Common myeloid progenitor, CD34-positive (primary cell): Measurements from ENCODE around the gene NME4.
"Not testable (repeated sequence)": the region's sequence is repeated elsewhere in the genome, so short reads cannot be mapped to it uniquely, and the experiment has no call there.

Experiments
- CTCF ChIA-PET: fragments of 350-600 bp; sonication (Branson Sonifier 250); formaldehyde crosslinking; loops from one replicate; lab custom pipeline; 2021; ENCODE audit warnings: antibody characterized with exemption; lab: Charles Lee
- POLR2A ChIA-PET: fragments of 350-600 bp; sonication (Branson Sonifier 250); formaldehyde crosslinking; loops from one replicate; lab custom pipeline; 2021; ENCODE audit warnings: antibody characterized with exemption; lab: Charles Lee
- DNase-seq, 3 donors: peaks; one replicate each; pipeline versions ENCODE4 v3.0.0 to v3.0.0-alpha.2; 2013
- H3K27ac ChIP-seq, 2 experiments: 1 replicate in 1 of 2; 2 replicates in 1 of 2; pipeline ENCODE4 v1.7.0; 2013; ENCODE audit warnings: inconsistent platforms in 2 of 2, low read length in 2 of 2, mild to moderate bottlenecking in 2 of 2, low read depth in 1 of 2, moderate library complexity in 1 of 2; ENCODE audit not compliant: severe bottlenecking in 2 of 2, insufficient read depth in 1 of 2, poor library complexity in 1 of 2
- H3K27me3 ChIP-seq, 5 experiments: replicated peaks in 2 of 5; 1 replicate in 3 of 5; 2 replicates in 2 of 5; pipeline versions ENCODE4 v1.6.1 to v1.7.0; 2013; ENCODE audit warnings: low read length in 4 of 5, mild to moderate bottlenecking in 2 of 5, moderate library complexity in 2 of 5, inconsistent platforms in 1 of 5; ENCODE audit not compliant: insufficient read depth in 5 of 5, control insufficient read depth in 4 of 5
- H3K36me3 ChIP-seq, 4 experiments: 1 replicate in 2 of 4; 2 replicates in 2 of 4; pipeline versions ENCODE4 v1.6.1 to v1.7.0; 2013; ENCODE audit warnings: low read length in 3 of 4, control low read depth in 1 of 4, mild to moderate bottlenecking in 1 of 4; ENCODE audit not compliant: control insufficient read depth in 4 of 4, insufficient read depth in 4 of 4
- H3K4me1 ChIP-seq, 4 experiments: 1 replicate in 3 of 4; 2 replicates in 1 of 4; pipeline versions ENCODE4 v1.6.1 to v1.7.1; 2013; ENCODE audit warnings: low read length in 3 of 4, mild to moderate bottlenecking in 3 of 4, control low read depth in 1 of 4, inconsistent platforms in 1 of 4, moderate library complexity in 1 of 4; ENCODE audit not compliant: control insufficient read depth in 4 of 4, insufficient read depth in 4 of 4; ENCODE audit errors: control extremely low read depth in 1 of 4
- H3K4me3 ChIP-seq, 7 experiments: 1 replicate in 4 of 7; 2 replicates in 3 of 7; pipeline versions ENCODE4 v1.5.1 to v1.7.0; 2013; ENCODE audit warnings: mild to moderate bottlenecking in 7 of 7, low read length in 6 of 7, moderate library complexity in 6 of 7, inconsistent platforms in 2 of 7, low read depth in 2 of 7, control low read depth in 1 of 7; ENCODE audit not compliant: insufficient read depth in 4 of 7, control insufficient read depth in 1 of 7; ENCODE audit errors: extremely low read depth in 1 of 7
- H3K9me3 ChIP-seq, 5 experiments: 1 replicate in 4 of 5; 2 replicates in 1 of 5; pipeline versions ENCODE4 v1.6.1 to v1.7.1; 2013; ENCODE audit warnings: low read length in 4 of 5, mild to moderate bottlenecking in 2 of 5, inconsistent platforms in 1 of 5, low read depth in 1 of 5, moderate library complexity in 1 of 5; ENCODE audit not compliant: control insufficient read depth in 4 of 5, insufficient read depth in 2 of 5; ENCODE audit errors: control extremely low read depth in 1 of 5
- WGBS: methylation state at CpG from one replicate; pipeline ENCODE4 v1.1.5; 2013; ENCODE audit not compliant: insufficient coverage; 5-methylcytosine and 5-hydroxymethylcytosine counted together

Gene NME4

DNA sequence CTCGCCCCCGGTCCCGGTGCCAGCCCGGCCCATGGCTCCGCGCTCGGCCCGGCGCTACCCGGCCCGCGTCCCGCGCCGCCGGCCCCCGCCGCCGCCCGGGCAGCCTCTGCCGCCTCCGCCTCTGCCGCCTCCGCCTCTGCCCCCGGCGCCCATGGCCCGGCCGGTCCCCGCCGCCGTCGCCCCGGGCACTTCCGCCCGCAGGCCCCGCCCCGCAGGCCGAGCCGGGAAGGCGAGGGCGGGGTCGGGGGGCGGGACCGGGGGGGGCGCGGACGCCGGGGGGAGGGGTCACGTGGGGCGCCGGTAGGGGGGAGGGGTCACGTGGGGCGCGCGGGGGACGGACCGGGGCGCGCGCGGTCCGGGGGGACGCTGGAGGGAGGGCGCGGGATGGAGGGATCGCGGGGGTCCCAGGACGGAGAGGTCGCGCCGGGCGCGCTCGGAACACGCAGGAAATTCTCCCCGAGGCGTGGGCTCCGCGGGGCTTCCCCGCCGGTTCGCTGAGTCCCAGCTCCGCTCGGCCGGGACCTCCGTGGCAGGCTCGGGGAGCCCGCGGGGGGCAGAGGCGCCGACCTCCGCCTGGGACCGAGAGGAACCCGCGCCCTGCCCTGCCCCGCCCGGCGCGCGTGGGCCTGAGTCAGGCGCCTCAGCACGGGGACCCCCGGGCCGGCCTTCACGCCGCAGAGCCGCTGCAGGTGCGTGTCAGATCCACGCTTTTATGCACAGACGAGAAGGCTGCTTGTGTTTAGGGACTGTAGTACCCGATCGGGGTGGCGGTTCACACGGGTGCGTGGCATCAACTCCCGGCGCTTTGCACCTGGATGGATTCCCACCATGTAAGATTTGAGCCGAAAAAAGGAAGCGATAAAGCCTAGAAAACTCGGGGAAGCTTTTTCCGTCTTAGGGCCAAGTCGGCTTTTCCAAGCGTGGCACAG is 14.9 kb upstream of the NME4 start, which contains the start of gene PGAP6:
TSS of gene PGAP6 (minus strand) at position 190 of the 929 bp plus-strand sequence. CDS start at position 33, 157 bp downstream.
- H3K27ac ChIP-seq: peak within 1 kb of the TSS in 1 of 2 experiments; percentile 34
- ChIA-PET POLR2A (interaction anchor here (0.5 kb wide), 1 partner anchor 50 kb away, joined by 4 read pairs; no protein-coding TSS in a partner anchor), CTCF (interaction anchor here (1.7 kb wide), 1 partner anchor 15 kb away, joined by 5 read pairs; no protein-coding TSS in a partner anchor)
- no peaks in the 10 kb centered on the region for H3K9me3 ChIP-seq
- H3K4me1 ChIP-seq: peaks cover 0 to 39% (median 31%) of the 10 kb centered on the region in 4 experiments
- peaks cover 0 to 6% (median 3%) of the 10 kb centered on the region in 4 experiments for H3K36me3 ChIP-seq
- under 1% methylated on average over 111 of the region's 123 CpGs for WGBS
- peak in 2 of 3 donors; percentile 50 to 61 for DNase-seq
- H3K4me3 ChIP-seq: peak within 1 kb of the TSS; percentile 65 to 88 (median 80)
- no peaks in the 10 kb centered on the region for H3K27me3 ChIP-seq

DNA sequence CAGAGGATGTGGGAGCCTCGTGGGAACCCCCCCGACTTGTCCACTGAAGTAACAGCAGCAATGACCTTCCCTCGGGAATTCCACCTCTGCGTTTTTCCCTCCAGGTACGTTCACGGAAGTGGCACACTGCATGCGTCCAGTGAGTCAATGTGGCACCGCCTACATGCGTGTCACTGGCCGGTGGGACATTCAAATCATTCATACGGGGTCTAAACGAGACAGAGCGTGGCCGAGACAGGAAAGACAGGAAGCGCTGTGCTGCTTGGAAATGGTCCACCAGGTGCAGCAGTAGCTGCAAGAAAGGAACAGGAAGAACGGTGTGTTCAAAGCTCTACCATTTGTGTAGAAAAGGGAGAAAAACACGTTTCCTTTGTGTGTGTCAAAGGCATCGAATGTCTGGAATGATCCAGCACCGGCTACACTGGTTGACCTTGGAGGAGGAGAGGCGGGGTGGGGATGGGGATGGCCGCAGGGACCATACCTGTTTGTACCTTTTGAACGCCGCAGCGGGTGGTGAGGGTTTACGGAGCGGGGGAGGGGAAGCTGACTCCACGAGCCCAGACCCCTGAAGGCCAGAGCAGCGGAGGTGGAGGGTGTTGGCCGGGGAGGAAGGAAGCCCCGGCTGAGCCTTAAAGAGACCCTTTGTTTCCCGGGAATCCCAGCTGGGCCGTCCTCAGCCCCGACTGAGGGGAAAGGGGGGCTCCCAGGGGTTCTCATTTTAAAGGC is 13.5 kb upstream of the NME4 start:
- Histone ChIP-seq H3K4me3 (peak overlapping the region in 6 of 7 experiments; percentile 68 to 88 (median 79)), H3K9me3 (no peaks in the 10 kb centered on the region), H3K4me1 (peaks cover 0 to 39% (median 31%) of the 10 kb centered on the region in 4 experiments), H3K36me3 (no peaks in the 10 kb centered on the region), H3K27ac (no peak overlapping the region), H3K27me3 (no peaks in the 10 kb centered on the region)
- POLR2A ChIA-PET: no interaction called here
- CTCF ChIA-PET: interaction anchor here (0.5 to 1.4 kb wide), 4 partner anchors 9 to 200 kb away, joined by 3 to 4 read pairs (median 3); no protein-coding TSS in a partner anchor
- 18% methylated on average over 32 of the region's 33 CpGs for WGBS
- DNase-seq: peak in 2 of 3 donors; percentile 64 to 77

DNA sequence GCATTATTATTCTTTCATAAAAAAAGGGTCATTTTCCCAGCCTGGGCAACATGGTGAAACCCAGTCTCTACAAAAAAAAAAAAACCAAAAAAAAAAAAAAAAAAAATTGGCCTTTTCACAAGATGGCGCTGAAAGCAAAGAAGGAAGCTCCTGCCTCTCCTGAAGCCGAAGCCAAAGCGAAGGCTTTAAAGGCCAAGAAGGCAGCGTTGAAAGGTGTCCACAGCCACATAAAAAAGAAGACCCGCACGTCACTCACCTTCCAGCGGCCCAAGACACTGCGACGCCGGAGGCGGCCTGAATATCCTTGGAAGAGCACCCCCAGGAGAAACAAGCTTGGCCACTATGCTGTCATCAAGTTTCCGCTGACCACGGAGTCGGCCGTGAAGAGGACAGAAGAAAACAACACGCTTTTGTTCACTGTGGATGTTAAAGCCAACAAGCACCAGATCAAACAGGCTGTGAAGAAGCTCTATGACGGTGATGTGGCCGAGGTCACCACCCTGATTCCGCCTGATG is 10.3 kb upstream of the NME4 start:
- no peak for DNase-seq
- Histone ChIP-seq H3K4me3 (no peak overlapping the region), H3K9me3 (no peaks in the 10 kb centered on the region), H3K36me3 (no peaks in the 10 kb centered on the region), H3K27me3 (no peaks in the 10 kb centered on the region), H3K27ac (no peak overlapping the region), H3K4me1 (peaks cover 0 to 31% (median 21%) of the 10 kb centered on the region in 4 experiments)
- ChIA-PET CTCF (interaction anchor here (0.6 to 1.1 kb wide), 4 partner anchors 10 to 39 kb away, joined by 4 to 5 read pairs (median 4); partner anchors contain the start of gene RAB11FIP3), POLR2A (interaction anchor here (1.1 kb wide), 1 partner anchor 11 kb away, joined by 4 read pairs; no protein-coding TSS in a partner anchor)
- WGBS: 85% methylated on average over 18 of the region's 19 CpGs

DNA sequence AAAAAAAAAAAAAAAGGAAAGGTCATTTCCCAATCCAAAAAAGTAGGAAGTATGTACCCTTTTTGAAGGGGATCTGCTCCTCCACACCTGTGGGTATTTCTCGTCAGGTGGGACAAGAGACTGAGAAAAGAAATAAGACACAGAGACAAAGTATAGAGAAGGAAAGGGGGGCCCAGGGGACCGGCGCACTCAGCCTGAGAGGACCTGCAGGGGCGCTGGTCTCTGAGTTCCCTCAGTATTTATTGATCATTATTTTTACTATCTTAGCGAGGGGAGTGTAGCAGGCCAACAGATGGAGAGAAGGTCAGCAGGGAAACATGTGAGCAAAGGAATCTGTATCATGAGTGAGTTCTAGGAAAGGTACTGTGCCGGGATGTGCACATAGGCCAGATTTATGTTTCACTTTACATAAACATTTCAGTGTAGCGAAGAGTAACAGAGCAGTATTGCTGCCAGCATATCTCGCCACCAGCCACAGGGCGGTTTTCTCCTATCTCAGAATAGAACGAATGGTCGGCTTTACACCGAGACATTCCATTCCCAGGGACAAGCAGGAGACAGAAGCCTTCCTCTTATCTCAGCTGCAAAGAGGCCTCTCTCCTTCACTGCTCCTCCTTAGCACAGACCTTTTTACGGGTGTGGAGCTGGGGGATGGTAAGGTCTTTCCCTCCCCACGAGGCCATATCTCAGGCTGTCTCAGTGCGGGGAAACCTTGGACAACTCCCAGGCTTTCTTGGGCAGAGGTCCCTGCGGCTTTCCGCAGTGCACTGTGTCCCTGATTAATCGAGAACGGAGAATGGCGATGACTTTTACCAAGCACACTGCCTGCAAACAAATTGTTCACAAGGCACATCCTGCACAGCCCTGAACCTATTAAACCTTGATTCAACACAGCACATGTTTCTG is 9.0 kb upstream of the NME4 start:
- H3K36me3 ChIP-seq, H3K27ac ChIP-seq, POLR2A ChIA-PET, CTCF ChIA-PET, H3K4me3 ChIP-seq, DNase-seq, H3K27me3 ChIP-seq, H3K9me3 ChIP-seq: not testable (repeated sequence)
- H3K4me1 ChIP-seq: peaks cover 0 to 22% (median 15%) of the 10 kb centered on the region in 4 experiments
- 96% methylated on average over 18 of the region's 20 CpGs for WGBS

DNA sequence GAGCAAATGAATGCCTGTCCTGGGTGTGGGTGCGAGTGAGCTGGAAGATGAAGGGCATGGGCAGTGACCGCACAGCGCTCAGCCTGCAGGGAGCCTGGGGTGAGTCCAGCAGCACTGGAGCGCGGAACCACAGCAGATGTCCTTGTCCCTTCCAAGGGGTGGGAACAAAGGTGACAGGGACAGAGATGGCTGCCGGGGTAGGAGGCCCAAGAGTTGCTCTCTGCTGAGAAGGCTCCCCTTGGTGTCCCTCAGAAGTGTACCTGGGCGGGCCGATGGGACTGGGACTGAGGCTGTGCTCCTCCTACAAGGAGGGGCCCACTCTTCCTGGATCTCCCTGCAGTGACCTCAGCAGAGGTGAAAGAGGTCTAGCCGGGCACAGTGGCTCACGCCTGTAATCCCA is 7.6 kb upstream of the NME4 start:
- Histone ChIP-seq H3K27me3 (no peaks in the 10 kb centered on the region), H3K36me3 (no peaks in the 10 kb centered on the region), H3K4me1 (peaks cover 0 to 8% (median 4%) of the 10 kb centered on the region in 4 experiments), H3K9me3 (no peaks in the 10 kb centered on the region), H3K27ac (no peak overlapping the region), H3K4me3 (no peak overlapping the region)
- CTCF ChIA-PET: no interaction called here
- no peak for DNase-seq
- 100% methylated on average over 9 of the region's 10 CpGs for WGBS
- POLR2A ChIA-PET: no interaction called here

DNA sequence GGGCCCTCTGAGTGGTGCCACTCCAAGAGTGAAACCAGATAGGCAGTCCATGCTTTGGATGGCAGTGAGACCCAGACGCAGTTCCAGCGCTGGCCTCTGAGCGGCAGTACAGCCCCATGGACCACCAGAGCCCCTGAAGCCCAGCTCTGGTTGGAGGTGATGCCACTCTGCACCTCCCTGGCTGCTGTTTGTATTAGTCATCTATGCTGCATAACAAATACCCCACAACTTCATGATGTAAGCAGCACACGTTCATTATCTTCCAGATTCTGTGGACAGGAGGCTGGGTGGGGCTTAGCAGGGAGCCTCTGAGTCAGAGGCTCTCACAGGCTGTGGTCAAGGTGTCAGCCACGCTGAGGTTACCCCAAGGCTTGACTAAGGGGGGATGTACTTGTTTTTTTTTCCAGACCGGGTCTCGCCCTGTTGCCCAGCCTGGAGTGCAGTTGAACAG is 5.1 kb upstream of the NME4 start:
- Histone ChIP-seq H3K27ac (no peak overlapping the region), H3K4me3 (no peak overlapping the region), H3K27me3 (no peaks in the 10 kb centered on the region), H3K9me3 (no peaks in the 10 kb centered on the region), H3K4me1 (peaks cover 5 to 12% (median 12%) of the 10 kb centered on the region in 4 experiments), H3K36me3 (no peaks in the 10 kb centered on the region)
- POLR2A ChIA-PET: no interaction called here
- WGBS: 78% methylated on average over 6 of the region's 7 CpGs
- CTCF ChIA-PET: interaction anchor here (0.5 to 3.5 kb wide), 9 partner anchors 8 to 268 kb away, joined by 3 to 11 read pairs (median 4); no protein-coding TSS in a partner anchor
- peak; percentile 76 to 91 (median 88) for DNase-seq
